Globus pallidus (tissue), 1 donor: ENCODE measurements around the gene FBLIM1.
"Not testable (repeated sequence)": the region's sequence is repeated elsewhere in the genome, so short reads cannot be mapped to it uniquely, and the experiment has no call there.

Experiments used
- DNase-seq: peaks from one replicate; pipeline ENCODE4 v3.0.0-alpha.2; 2015; ENCODE audit warnings: low spot score

Gene FBLIM1

DNA sequence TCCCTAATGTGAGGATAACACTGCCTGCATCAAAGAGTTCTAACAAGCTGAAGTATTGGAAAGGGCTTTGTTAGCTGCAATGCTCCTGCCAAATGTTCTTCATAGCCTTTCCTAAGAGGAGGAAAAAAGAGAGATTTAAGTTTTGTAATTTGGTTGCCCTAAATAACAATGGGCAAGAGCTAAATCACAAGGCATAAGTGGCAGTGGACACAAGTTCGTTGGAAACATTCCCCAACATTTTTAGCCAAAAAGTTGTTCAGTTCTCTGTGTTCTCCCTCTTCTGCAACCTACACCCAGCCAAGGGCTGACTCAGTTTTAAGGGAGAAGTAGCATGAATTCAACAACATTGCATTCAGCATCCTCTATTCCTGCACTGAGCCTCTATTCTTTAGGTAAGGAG, 51.5 kb downstream of the FBLIM1 start:
- peak; percentile 57 for DNase-seq

DNA sequence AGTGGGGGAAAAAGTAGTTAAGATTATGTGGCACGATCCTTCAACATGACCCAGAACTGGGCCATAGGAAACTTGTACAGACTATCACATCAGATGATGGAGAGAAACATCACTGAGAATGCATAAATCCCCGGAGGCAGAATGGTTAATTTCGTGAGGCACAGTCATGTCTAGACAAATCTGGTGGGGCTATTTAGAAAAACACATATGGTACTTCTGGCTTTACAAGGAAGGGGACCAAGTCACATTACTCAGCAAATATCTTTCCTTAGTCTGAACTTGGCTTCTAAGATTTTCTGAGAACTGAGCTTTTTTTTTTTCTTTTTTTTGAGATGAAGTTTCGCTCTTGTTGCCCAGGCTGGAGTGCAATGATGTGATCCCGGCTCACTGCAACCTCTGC, 58.1 kb downstream of the FBLIM1 start:
- no peak for DNase-seq

DNA sequence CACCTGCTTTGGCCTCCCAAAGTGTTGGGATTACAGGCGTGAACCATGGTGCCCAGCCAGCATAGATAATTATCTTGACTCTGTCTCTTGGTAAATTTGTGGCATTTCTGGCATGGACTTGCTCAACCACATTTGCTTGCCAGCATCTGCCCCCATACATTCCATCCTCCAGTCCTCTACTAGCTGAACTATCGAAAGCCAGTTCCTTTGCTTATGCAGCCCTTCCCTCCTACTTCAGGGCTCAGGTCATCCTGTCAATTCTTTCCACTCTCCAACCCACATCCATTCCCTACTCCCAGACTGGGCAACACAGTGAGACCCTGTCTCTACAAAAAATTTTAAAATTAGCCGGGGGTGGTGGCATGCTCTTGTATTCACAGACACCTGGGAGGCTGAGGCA, 61.9 kb downstream of the FBLIM1 start:
- no peak for DNase-seq

DNA sequence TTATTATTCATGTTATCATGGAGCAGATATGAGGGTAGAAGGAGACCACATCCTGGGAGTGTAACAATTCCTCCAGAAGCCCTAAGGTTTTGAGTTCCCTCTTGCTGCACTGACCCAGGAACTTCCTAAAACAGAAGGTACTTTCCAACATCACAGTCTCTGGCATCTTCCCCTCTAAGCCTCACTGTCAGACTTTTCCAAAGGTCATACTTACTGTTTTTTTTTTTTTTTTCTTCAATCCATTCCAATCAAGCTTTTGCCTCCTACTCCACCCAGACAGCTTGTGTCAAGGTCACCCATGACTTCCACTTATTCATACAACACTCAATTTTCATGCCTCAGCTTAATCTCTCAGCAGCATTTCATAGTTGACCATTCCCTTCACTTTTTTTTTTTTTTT, 67.2 kb downstream of the FBLIM1 start:
- DNase-seq, result no peak

DNA sequence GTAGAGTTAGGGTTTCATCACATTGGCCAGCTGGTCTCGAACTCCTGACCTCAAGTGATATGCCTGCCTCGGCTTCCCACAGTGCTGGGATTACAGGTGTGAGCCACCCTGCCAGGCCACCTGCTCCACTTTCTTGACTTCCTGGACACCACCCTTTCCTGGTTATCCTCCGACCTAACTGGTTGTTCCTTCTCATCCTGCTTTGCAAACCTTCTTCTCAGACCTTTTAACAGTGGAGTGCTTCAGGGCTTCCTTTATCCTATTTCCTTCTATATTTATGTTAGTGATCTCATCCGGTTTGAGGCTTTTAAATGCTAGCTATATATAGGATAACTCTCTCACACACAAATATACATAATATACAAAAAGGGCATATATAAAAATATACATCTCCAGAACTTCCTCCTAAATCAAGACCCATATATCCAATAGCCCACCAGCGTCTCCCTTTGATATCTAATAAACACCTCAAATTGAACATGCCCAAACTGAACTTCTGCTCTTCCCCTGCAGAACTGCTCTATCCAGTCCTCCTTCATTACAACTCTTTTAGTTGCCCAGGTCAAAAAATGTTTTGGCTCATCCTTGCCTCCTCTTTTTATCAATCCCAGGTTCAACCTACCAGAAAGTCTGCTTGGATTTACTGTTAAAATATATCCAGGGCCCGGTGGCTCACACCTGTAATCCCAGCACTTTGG, 68.4 kb downstream of the FBLIM1 start:
- no peak for DNase-seq

DNA sequence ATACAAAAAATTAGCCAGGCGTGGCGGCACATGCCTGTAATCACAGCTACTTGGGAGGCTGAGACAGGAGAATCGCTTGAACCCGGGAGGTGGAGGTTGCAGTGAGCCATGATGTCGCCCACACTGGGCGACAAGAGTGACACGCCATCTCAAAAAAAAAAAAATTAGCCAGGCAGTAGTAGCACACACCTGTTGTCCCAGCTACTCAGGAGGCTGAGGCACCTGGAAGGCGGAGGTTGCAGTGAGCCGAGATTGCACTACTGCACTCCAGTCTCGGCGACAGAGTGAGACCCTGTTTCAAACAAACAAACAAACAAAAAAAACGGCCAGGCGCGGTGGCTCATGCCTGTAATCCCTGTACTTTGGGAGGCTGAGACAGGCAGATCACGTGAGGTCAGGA, 69.0 kb downstream of the FBLIM1 start:
- not testable (repeated sequence) for DNase-seq

DNA sequence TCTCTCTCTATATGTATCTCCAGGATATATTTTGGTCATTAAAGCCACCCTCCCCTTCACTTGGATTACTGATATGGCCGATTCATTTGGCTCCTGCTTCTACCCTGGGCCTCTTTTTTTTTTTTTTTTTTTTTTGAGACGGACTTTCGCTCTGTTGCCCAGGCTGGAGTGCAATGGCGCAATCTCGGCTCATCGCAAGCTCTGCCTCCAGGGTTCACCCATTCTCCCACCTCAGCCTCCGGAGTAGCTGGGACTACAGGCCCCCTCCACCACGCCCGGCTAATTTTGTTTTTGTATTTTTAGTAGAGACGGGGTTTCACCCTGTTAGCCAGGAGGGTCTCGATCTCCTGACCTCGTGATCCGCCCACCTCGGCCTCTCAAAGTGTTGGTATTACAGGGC, 70.3 kb downstream of the FBLIM1 start:
- not testable (repeated sequence) for DNase-seq

DNA sequence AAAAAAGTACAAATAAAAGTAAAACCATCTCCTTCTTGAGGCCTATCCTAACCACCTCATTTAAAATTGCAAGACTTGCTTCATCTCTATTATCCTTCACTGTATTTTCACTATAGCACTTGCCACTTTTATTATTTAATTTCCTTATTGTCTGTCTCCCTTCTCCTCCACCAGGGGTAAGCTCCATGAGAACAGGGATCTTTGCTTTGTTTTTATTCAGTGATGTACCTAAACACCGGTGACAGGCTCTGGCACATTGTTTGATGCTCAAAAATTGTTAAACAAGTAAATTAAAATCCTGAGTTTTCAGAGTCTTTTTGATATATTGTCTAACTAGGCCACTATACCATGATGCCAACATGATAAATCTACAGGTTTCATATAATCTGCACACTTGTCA, 71.7 kb downstream of the FBLIM1 start:
- no peak for DNase-seq

DNA sequence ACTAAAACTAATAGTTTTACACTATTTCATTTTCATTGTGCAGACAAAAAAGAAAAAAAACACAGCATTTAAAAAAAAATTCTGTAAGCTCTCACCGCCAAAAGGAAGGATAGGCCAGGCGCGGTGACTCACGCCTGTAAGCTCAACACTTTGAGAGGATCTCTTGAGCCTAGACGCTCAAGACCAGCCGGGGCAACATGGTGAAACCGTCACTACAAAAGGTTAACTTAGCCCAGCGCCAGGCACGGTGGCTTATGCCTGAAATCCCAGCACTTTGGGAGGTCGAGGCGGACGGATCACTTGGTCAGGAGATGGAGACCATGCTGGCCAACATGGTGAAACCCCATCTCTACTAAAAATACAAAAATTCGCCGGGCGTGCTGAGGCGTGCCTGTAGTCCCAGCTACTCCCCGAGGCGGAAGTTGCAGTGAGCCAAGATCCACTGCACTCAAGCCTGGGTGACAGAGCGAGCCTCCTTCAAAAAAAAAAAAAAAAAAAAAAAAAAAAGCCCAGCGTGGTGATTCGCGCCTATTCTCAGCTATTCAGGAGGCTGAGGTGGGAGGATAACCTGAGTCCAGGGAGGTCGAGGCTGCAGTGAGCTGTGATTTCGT, 74.6 kb downstream of the FBLIM1 start:
- DNase-seq, result peak; percentile 53

DNA sequence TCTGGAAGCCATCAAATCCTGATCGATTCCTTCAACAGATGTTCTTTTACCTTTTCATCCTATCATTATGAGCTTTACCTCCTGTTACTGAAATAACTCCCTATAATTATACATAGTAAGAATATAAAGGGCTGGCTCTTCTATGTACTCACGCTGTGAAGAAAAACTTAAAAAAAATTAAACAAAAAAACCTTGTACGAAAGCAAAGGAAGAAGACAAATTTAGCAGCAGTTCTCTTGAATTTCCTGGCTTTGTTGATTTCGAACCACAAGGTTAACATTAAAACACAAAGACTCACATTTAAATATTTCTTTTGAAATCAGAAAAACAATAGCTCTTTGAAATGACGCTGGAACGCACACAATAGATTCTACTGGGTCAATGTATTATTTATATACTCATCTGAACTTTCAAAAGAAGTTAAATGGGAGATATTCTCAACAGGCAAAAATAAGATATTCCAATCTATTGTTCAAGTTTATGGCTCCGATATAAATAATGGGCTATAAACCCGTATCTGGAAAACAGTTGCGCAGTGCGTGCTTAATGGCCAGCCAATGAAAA, 75.3 kb downstream of the FBLIM1 start:
- no peak for DNase-seq

DNA sequence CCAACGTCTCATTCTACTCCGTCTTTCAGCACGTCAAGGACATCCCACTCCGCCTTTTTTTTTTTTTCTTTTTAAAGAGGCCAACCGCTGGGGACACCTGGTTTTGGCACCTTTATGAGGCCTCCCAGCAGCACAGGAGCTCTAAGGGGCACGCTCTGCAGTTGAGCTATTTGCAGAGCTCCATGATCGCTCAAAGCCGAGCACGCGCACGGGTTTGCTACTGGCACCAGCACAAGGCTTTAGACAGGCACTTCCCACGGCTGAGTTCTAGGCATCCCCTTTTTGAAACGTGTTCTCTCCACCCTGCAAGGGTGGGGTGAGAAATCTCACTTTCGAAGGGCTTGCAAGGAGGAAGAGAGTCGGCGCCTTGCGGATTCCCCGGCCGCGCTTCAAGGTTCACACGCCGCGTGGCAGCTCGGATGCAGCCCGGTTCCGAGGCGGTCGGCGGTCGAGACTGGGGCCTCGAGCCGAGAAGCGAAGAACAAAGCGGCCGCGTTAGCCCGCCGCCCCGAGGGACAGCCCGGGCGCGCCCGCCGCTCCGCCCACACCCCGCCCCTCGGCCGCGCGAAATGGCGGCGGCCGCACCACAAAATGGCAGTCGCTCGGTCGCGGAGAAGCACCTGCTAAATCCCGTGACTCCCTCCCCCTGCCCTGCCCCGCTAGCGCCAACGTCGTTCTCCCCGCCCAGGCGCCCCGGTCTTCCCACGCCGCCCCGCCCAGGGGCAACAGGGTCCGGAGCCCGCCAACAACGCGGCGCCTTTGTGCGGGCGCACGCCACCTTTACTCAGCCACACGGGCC, 76.0 kb downstream of the FBLIM1 start:
- peak; percentile 88 for DNase-seq

DNA sequence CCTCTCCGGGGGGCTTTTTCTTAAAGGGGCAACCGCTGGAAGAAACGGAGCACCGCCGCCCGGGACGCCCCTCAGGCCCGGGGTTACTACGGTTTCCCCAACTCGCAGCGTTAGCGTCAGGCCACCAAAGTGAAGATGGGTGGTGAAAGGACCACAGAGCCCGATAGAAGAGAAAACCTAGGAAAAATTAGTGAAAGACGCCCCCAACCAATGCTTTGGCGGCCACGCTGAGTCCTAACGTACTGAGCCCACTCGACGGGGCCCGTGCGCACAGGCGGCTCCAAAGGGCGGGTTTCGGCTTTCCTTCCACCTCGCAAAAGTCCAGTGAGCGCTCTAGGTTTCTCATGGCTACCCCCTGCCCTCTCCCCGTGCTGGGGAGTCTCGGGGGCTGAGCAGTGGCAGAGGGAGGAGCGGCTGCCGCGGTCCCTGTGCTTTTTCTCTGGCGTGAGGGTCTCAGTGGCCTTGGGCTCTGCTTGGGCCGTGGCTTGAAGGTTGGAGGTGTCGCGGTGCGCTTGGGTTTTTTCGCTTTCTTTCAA, 76.7 kb downstream of the FBLIM1 start:
- DNase-seq, result no peak

DNA sequence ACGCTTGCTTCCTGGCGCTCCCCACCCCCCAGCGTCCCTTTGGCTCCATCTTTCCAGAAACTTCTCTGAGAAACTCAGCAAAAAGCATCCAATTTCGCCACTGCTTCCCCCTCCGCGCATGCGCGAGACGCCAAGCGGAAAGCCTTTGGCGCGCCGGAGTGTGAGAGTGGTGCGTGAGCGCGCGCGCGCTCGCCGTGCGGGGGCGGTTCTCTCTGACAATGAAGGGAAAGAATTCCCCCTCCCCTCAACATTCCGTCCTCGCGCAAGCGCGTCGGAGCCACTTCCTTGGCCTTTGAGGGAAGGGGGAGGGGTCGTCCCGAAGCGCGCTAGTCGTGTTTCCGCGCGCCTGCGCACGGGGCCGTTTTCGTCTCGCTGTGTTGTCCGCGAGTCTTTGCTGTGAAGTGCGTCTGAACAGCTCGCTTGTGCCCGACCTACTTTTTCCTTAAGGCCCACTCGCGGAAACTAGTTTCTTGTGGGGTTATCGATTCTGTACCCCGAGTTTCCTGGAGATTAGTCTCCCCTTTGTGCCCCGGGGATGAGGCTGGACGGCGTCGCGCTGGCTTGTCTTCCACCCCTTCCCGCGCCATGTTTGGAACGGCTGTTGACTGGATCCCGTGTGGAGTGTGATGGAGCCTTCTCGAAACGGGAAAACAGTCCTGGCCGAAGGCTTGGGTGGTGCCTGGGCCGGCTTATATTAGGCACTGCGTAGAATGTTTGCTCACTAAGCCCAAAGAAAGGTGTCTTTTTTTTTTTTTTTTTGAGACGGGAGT, 77.3 kb downstream of the FBLIM1 start:
- DNase-seq, result peak; percentile 99
